NOMO-1 treated with DMSO at 0.1 percent for 48 hours (cell line): ENCODE measurements around the gene BICD1.
"Not testable (repeated sequence)": the region's sequence is repeated elsewhere in the genome, so short reads cannot be mapped to it uniquely, and the experiment has no call there.

Experiments used
- DNase-seq: peaks from one replicate; lab custom pipeline; 2025; ENCODE audit not compliant: unreplicated experiment; lab: John Stamatoyannopoulos, UW

BICD1 gene

DNA sequence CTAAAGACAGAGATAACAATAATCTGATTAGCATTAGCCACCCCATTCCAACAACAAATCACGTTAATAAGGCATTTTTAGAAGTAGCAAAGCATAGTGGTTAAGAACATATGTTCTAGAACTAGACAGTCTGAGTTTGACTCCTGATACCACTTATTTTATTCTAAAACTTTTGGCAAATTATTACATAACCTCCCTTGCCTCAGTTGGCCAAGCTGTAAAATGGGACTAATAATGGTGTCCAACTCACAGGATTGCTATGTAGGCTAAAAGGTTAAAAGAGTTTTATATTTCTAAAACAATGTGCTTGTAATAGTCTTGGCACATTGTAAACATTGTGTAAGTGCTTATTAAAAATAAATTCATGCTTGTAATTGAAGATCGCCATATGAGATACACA lies 168.0 kb downstream of the BICD1 start:
- DNase-seq: no peak

DNA sequence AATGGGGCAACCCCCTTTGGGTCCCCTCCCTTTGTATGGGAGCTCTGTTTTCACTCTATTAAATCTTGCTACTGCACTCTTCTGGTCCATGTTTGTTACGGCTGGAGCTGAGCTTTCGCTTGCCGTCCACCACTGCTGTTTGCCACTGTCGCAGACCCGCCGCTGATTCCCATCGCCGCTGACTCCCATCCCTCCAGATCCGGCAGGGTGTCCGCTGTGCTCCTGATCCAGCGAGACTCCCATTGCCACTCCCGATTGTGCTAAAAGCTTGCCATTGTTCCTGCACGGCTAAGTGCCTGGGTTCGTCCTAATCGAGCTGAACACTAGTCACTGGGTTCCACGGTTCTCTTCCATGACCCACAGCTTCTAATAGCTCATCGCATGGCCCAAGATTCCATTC lies 168.9 kb downstream of the BICD1 start:
- not testable (repeated sequence) for DNase-seq

DNA sequence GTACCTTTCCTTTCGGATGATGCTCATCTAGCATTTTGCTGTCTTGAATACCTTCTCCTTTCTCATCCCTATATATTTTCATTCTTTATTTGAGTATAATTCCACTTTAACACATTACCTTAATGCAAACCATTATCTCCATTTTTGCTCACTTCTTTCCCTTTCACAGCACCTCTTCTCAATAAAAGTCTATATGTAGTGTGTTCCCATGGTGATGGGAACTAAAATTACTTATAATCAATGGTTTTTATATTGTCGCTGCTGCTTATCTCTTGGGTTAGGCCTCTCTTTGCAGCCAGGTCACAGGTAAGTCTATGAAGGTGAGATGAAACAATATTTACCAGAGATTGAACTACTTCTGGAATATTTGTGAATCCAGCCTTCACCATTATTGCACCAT lies 171.1 kb downstream of the BICD1 start:
- no peak for DNase-seq

DNA sequence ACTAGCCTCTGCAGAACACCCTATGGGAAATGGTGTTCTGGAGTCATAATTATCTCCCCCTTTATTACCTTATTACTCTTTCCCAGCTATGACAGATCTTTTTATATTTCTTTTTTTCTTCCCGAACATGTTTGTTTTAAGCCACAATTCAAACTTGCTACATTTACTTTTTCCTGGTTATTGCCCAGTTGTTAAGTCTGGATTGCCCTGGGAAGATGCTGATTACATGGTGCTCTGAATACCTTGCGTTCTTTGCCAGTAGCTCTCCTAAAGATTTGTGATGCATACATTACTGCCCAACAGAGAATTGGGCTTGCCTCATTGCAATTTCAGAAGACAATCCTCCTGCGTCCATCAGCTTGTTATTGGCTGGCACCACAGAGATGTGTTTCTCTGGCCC lies 174.5 kb downstream of the BICD1 start:
- DNase-seq: no peak

DNA sequence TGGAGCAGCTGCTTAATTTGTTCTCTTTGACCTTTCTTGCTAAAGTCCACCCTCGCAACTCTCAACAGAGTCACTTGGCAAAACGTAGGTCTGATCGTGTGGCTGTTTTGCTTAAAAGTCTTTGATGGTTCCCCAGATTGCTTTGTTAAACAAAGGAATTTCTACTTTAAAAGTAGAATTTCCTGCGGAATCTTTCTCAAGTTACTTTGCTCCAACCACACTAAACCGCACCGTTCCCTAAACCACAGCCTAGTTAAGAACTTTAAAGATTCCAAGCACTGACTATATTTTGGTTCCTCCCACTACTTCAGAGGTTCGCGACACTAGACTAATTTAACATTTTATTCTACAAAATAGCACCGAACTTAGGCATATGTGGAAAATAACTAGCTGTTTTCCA lies 177.9 kb downstream of the BICD1 start:
- DNase-seq: no peak

DNA sequence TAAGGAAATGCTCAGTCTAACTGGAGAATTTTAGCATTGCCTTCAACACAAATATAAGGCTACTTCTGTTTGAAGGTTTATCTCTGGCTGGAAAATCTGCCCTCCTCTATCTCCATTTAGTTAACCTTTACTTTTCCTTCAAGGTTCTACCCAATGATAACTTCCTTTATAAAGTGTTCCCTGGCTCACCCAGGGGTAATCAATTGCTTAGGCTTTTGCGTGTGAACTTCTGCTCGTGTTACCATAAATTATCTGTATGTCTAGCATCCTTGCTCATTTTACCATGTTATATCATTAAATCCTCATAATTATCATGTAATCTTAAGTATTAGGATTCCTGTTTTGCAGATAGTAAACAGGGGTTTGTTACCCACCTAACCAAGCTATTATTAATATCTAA lies 178.4 kb downstream of the BICD1 start:
- DNase-seq: no peak

DNA sequence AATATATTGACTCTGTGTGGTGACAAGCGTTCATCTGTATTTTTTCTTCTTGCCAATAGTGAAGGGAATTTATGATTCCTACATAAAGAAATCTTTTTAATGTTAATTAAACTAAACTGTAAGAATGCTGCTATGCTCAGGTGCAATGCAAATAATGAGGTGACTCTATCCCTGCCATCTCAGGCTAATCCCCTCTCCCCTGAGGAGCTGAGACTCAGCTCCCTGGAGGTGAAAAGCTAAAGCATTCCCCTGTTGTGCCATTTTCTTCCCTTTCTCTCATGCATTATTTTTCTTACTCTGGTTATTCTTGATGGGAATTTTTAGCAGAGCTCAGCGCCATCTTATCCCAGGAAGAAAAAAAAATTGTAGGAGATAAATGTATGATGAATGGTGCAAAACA lies 178.8 kb downstream of the BICD1 start:
- DNase-seq: no peak

DNA sequence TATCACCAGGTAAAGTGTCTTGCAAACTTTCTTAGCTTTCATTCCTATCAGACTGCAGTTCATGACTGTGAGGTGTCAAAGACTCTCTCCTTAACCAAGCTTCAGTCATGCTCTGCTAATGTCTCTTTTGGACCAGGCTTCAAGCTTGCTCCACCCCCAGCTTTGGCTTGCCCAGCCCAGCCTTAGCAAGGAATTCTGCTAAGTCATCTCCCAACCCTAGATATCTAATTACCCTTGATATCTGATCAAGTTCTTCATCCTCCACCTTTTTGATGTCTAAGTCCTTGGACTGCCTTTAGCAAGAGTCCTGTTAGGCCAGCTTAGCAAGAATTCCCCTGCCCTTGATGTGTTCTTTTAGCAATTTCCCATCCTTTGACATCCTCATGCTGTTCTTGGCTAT lies 183.8 kb downstream of the BICD1 start:
- DNase-seq: no peak

DNA sequence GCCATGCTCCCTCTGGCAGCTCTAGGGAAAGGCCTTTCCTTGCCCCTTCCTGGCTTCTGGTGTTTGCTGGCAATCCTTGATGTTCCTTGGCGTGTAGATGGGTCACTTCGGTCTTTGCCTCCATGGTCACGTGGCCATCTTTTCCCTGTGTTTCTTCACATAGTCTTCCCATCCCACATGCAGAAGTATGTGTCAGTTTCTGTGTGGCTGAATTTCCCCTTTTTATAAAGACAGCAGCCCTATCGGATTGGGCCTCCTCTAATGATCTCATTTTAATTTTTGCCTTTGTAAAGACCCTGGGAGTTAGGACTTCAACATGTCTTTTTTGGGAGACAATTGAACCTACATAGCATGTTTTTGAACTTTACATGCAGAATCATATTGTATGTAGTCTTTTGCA lies 185.5 kb downstream of the BICD1 start:
- peak; percentile 16 for DNase-seq

DNA sequence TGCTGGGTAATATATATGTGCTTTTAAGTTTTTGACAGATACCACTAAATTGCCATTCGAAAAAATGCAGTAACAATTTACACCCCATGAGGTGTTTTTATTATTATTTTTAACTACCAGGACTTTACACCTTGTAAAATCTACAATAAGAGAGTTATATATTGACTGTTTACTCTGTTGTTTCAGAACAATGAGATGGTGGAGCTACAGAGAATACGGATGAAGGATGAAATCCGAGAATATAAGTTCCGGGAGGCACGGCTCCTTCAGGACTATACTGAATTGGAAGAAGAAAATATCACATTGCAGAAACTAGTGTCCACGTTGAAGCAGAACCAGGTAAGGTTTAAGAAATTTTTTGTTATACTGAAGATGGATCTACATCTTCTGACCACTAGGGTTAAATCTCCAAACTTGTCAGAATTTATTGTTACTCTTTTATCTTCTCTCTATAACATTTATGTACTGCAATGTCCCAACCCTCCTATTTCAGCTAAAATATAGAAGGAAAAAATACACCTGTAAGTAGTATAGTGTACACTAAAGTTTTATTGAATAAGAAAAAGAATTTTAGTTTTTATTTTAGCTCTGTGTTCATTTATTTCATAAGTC lies 187.3 kb downstream of the BICD1 start:
- no peak for DNase-seq

DNA sequence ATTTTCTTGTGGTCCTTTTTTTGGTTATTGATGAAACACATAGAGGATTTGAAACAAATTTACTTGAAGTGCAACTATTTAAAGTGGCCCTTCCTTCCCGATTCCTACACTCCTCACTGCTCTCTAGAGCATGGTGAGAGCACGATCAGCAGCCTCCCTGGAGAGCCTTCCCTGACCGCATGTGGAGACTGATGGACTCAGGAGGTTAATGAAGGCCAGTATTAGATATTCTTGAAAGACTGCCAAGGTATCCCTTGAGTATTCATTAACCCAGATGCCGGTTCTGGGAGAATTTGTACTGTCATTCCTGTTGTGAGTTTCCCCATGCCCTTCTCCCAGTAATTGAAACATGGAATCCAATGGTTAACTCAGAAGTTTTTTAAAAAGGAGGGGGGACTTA lies 189.9 kb downstream of the BICD1 start:
- DNase-seq: no peak

DNA sequence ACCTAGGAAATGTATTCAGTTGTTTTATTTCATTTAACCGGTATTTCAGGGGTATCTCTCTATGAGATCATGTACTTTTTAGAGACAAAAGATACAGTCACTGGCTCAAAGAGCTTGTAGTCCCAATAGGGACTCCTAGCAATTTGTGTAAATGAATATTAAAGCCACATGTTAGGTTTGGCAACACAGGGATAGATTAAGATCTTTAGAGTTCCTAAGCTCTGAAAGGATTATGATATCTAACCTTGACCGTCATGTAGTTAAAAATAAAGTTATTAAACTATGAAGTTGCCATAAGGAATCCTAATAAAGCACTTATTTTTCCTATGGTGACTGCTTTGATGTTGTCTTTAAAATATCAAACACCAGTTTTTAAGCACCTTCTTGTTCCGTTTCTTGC lies 192.3 kb downstream of the BICD1 start:
- DNase-seq: no peak

DNA sequence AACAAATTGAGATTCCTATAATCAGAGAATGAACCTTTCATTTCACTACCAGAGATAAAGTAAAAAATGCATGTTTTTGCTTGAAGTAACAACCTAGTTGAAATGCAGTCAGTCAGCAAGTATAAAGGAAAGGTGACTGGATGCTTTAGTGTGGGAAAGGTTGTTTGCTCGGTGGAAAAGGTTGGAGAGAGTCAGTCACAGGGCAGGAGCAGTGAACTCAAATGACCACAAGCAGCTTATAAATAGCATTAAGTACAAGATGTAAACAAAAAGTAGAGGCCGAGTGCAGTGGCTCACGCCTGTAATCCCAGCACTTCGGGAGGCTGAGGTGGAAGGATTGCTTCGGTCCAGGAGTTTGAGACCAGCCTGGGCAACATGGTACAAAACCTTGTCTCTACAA lies 194.6 kb downstream of the BICD1 start:
- no peak for DNase-seq

DNA sequence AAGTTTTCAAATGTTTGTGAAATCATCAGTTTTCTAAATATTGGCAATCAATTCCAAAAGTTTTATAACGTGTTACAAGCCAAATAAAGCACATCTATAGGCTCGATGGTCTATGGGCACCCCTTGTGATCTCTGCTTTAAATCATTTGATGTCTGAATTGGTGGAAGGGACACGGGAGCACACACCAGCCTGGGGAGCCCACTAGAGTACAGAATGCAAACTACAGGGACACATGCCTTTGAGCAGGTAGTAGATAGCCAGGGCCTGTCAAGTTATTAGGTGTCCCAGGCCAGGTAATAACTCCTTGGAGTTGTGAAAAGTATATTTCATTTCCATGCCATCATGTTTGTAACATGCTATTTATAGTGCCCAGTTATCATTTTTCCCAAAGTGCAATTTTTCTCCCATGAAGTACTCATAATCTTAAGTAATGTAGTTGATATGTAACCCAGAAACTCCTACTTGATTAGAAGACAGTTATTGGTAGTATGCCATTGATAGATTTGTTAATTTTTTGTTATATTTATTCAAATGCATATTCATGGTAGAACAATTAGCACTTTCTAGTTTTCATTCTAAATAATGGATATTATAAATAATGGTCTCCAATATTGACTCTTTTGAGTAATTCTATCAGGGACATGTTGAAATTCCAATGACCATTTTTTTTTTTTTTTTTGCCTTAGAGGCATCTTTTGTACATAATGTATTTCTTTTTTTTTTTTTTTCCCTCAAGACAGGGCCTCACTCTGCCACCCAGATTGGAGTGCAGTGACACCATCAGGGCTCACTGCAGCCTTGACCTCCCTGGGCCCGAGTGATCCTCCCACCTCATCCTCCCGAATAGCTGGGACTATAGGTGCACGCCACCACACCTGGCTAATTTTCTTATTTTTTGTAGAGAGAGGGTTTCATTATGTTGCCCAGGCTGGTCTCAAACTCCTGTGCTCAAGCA lies 195.8 kb downstream of the BICD1 start:
- peak; percentile 39 for DNase-seq

DNA sequence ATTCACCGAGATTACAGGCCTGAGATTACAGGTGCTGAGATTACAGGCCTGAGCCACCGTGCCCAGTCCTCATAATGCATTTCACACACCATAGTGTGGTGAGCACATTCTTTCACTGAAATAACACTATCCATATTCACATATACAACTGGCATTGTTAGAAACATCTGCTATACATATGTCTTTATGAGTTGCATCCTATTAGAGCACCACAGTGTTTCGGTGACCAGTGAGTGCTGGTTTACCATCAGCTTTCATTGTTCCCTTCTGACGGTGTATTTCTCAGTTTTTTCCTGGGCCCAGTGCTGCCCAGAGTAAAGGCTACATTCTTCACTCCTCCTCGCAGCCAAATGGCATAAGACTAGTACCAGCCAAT lies 196.5 kb downstream of the BICD1 start:
- DNase-seq: no peak

DNA sequence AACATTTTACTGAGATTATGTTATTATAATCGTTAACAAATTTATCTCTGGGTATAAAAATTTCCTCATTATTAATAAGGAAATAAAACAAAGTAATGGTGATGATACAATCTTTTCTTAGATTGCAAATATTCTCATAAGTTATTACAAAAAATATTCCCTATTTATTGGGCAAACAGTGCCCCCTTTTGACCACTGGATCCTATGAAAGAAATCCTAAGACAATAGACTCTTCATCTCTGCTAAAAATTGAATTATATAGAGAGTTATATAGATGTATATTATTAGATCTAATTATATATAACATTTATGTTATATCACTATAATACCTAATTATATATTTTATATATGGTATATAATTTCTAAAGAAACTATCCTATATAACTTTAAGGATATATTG lies 198.5 kb downstream of the BICD1 start:
- peak; percentile 25 for DNase-seq

DNA sequence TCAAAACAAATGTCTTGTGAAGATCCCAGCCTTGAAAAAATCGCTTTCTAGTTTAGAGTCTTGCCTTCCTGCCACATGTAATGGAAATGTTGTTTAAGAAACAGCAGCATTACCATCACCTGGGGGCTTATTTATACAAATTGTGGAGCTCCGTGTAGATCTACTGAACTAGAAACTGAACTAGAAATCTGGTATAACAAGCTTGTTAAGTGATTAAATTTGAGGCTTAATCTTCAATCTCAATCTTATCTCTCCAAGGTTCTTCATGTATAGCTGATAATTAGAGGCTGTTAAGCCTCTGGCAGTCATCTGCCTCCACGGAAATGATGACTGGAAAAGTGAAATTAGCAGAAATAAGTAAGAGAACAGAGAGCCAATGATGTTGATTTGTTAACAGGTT lies 200.7 kb downstream of the BICD1 start:
- no peak for DNase-seq

DNA sequence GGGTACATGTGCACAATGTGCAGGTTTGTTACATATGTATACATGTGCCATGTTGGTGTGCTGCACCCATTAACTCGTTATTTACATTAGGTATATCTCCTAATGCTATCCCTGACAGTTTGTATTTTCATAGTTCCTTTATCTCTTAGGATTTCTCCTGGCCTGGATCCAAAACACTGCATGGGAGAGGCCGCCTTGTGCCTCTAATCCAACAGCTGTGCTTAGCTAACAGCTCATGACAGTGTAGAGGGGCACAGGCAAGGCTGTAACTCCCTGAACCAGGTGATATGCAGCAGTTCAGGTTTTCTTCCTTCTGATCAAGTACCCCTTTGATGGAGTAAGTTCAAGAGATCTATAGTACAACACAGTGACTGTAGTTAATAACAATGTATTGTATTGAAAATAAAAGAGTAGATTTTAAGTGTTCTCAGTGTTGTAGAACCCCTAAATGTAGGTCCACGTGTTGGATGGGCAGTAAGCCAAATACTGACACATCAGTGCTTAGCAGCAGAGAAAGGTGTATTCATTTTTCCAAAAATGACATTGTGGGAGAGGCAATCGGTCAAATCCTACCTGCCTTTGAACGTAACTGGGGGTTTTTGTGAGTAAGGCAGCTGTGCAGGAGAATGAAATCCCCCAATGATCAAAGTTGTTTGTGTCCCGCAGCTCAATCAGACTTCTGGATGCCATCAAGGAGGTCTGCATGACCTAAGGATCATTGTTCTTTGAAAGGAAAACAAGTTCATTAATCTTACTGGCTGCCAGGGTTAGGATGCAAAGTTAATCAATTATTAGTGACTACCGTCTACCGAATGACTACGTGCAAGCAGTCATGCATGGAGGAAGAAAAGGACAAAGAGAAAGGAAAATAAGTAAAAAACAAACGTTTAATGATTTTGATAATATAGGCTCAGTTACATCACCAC lies 203.4 kb downstream of the BICD1 start:
- DNase-seq: no peak

DNA sequence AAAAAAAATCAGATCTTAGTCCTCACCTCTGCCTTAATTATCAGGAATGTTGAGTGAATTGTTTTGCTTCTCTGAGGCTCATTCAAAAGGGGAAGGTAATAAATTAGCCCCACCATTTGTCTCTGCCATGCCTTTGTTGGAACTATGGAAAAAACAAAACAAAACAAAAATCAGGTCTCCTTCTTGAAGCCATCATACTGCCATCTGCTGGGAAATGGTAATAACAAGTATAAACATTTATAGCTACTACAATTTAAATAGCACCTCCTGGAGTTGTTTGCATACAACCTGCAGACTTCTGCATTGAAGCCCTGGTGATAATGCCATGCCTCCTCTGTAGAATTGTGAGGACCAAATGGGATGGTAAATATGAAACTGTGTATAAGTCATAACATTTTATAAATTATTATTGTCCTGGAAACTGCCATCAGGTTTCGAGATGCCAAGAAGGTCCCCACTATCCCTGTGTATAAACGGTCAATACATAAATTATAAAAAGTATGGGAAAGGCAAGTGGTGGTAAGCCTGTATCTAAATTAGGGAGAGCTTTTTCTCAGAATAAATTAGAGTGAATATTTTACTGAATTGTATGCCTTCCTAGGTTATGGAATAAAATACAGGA lies 205.5 kb downstream of the BICD1 start:
- DNase-seq: peak; percentile 74

DNA sequence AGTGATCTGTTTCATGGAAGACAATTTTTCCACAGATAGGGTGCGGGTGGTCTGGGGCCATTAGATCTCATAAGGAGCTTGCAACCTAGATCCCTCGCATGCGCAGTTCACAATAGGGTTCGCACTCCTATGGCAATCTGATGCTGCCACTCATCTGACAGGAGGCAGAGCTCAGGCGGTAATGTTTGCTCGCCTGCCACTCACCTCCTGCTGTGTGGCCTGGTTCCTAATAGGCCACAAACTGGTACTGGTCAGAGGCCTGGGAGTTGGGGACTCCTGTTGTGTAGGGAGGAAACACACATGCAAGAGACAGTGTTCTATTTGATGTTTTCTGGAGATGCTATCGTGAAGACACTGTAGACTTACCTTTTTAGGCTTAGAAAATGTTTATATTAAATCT lies 215.7 kb downstream of the BICD1 start:
- no peak for DNase-seq

DNA sequence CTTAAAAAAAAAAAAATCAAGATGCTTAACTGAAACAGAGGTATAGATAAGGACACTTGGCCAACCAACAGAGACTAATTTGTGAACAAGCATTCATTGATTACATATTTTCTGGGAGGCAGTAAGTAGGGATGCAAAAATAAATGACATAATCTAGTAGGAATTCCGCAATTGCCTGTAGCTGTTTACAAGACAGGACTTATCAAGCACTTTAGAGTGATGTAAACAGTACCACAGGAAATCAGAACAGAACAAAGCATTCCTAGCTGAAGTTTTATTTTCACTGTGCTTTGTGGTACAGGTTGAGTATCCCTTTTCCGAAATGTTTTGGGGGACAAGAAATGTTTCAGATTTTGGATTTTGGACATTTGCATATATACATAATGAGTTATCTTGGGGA lies 224.5 kb downstream of the BICD1 start:
- no peak for DNase-seq
